HCT116 (cell line): Measurements from ENCODE around the gene KIAA1755. TPM values are rescaled to one million over a fixed set of nuclear protein-coding genes. Genes with fewer than 3 reads are reported as not detected.

Experiments
- ATAC-seq: fragments of 200-7000 bp; cut with Tn5 transposase; 2 replicates; pipeline ENCODE4 v1.9.1; 2020; ENCODE audit warnings: mild to moderate bottlenecking, moderate library complexity
- BruUV-seq: library from RNA; stranded (reverse); fragments of 400-500 nt; replicated peaks from 2 replicates; lab custom pipeline; 2021; lab: Mats Ljungman, UMichigan
- CTCF ChIA-PET: fragments of 300-600 bp; sonication (Branson Sonifier 250); formaldehyde crosslinking; loops from one replicate; lab custom pipeline; 2021; ENCODE audit warnings: antibody characterized with exemption; lab: Charles Lee
- POLR2A ChIA-PET: fragments of 300-600, 350-600 bp; sonication (Branson Sonifier 250); formaldehyde crosslinking; loops from one replicate; lab custom pipeline; 2021; ENCODE audit warnings: antibody characterized with exemption; lab: Charles Lee
- RAD21 ChIA-PET, 2 experiments: fragments of 300-600 bp; sonication (Branson Sonifier 250); formaldehyde crosslinking; loops; one replicate each; lab custom pipeline; 2023; ENCODE audit warnings: low total read pairs in 2 of 2; ENCODE audit not compliant: uncharacterized antibody in 2 of 2, unreplicated experiment in 2 of 2, low non-redundant PET in 1 of 2; lab: Charles Lee
- DNase-seq: peaks from one replicate; pipeline ENCODE4 v3.0.0-alpha.2; 2010; ENCODE audit warnings: low read depth, low spot score
- H2AFZ ChIP-seq: fragments of 200-600 bp; shearing (Covaris generic), sonication (generic); 2 replicates; pipeline ENCODE4 v1.6.1; 2017; ENCODE audit warnings: low read depth, mixed run types, mixed read lengths, antibody characterized with exemption, low read length; ENCODE audit not compliant: poor library complexity, severe bottlenecking
- H3K27ac ChIP-seq: 2 replicates; pipeline ENCODE4 v1.5.1; 2012; ENCODE audit warnings: low read depth, low read length
- H3K27me3 ChIP-seq: fragments of 200-600 bp; sonication (generic); 2 replicates; pipeline ENCODE4 v1.6.1; 2016; ENCODE audit warnings: mixed run types, low read length, mixed read lengths; ENCODE audit not compliant: insufficient read depth
- H3K36me3 ChIP-seq, 2 experiments: fragments of 200-500 bp in 1 of 2; fragments of 200-600 bp in 1 of 2; sonication (Bioruptor generic) in 1 of 2; sonication (generic) in 1 of 2; 2 replicates each; pipeline versions ENCODE4 v1.5.1 to v1.6.1; 2014 to 2016; ENCODE audit warnings: low read length in 2 of 2, inconsistent platforms in 1 of 2, mixed read lengths in 1 of 2, mixed run types in 1 of 2; ENCODE audit not compliant: insufficient read depth in 2 of 2, control insufficient read depth in 1 of 2
- H3K4me1 ChIP-seq, 2 experiments: fragments of 200-600 bp in 1 of 2; sonication (generic) in 1 of 2; 2 replicates each; pipeline versions ENCODE4 v1.5.1 to v1.6.1; 2012 to 2017; ENCODE audit warnings: low read length in 2 of 2, inconsistent platforms in 1 of 2, mild to moderate bottlenecking in 1 of 2, mixed read lengths in 1 of 2, mixed run types in 1 of 2, moderate library complexity in 1 of 2; ENCODE audit not compliant: insufficient read depth in 2 of 2, control insufficient read depth in 1 of 2
- H3K4me2 ChIP-seq: fragments of 200-600 bp; sonication (generic); 2 replicates; pipeline ENCODE4 v1.6.1; 2017; ENCODE audit warnings: mixed run types, low read length, mixed read lengths
- H3K4me3 ChIP-seq, 2 experiments: fragments of 200-600 bp in 1 of 2; sonication (generic) in 1 of 2; replicated peaks in 1 of 2; 2 replicates each; pipeline ENCODE4 v1.5.1; 2011 to 2016; ENCODE audit warnings: low read length in 2 of 2, control low read depth in 1 of 2, low read depth in 1 of 2, mild to moderate bottlenecking in 1 of 2, mixed read lengths in 1 of 2, mixed run types in 1 of 2
- H3K79me2 ChIP-seq: fragments of 200-600 bp; sonication (generic); 2 replicates; pipeline ENCODE4 v1.6.1; 2017; ENCODE audit warnings: mild to moderate bottlenecking, mixed run types, low read length, moderate library complexity, mixed read lengths; ENCODE audit not compliant: insufficient read depth
- H3K9ac ChIP-seq: fragments of 200-600 bp; sonication (generic); 2 replicates; pipeline ENCODE4 v1.6.1; 2016; ENCODE audit warnings: low read length, mixed read lengths
- H3K9me2 ChIP-seq: fragments of 200-600 bp; sonication (generic), shearing (Covaris generic); 2 replicates; pipeline ENCODE4 v1.6.1; 2017; ENCODE audit warnings: mixed run types, mild to moderate bottlenecking, moderate library complexity; ENCODE audit not compliant: insufficient read depth
- H3K9me3 ChIP-seq, 2 experiments: fragments of 200-500 bp in 1 of 2; fragments of 200-600 bp in 1 of 2; sonication (Bioruptor generic) in 1 of 2; sonication (generic) in 1 of 2; 2 replicates each; pipeline ENCODE4 v1.6.1; 2014 to 2017; ENCODE audit warnings: low read length in 2 of 2, mixed read lengths in 2 of 2, inconsistent platforms in 1 of 2, low read depth in 1 of 2, mild to moderate bottlenecking in 1 of 2, mixed run types in 1 of 2, moderate library complexity in 1 of 2; ENCODE audit not compliant: control insufficient read depth in 1 of 2, insufficient read depth in 1 of 2
- H4K20me1 ChIP-seq: fragments of 200-600 bp; sonication (generic), shearing (Covaris generic); 2 replicates; pipeline ENCODE4 v1.6.1; 2017; ENCODE audit warnings: mixed run types, mild to moderate bottlenecking, moderate library complexity; ENCODE audit not compliant: insufficient read depth
- CBX3 ChIP-seq: IDR thresholded peaks from 2 replicates; pipeline ENCODE4 v1.6.1; 2012; ENCODE audit warnings: low read depth
- CEBPB ChIP-seq: IDR thresholded peaks from 2 replicates; pipeline ENCODE4 v1.6.1; 2012; ENCODE audit warnings: low read depth
- FOSL1 ChIP-seq: IDR thresholded peaks from 2 replicates; pipeline ENCODE4 v1.6.1; 2012; ENCODE audit warnings: low read depth
- JUND ChIP-seq: IDR thresholded peaks from 2 replicates; pipeline ENCODE4 v1.6.1; 2012
- RAD21 ChIP-seq: IDR thresholded peaks from 2 replicates; pipeline ENCODE4 v1.6.1; 2012; ENCODE audit warnings: low read depth, mild to moderate bottlenecking
- SP1 ChIP-seq: IDR thresholded peaks from 2 replicates; pipeline ENCODE4 v1.6.1; 2012; ENCODE audit warnings: low read depth
- intact Hi-C: fragments of 100-400 bp; cut with micrococcal nuclease; formaldehyde crosslinking; loops from 2 replicates; pipeline ENCODE4 v1.10.0; 2022
- total RNA-seq: library from RNA; stranded (reverse); gene quantifications from one replicate; pipeline ENCODE4 v1.2.1, GENCODE V29; 2021; ENCODE audit not compliant: unreplicated experiment
- TF ChIP-seq, protein P1 (sequence below): IDR thresholded peaks from 2 replicates; pipeline ENCODE4 v1.6.1; 2011; ENCODE audit warnings: mild to moderate bottlenecking, low read length, moderate library complexity; ENCODE audit not compliant: insufficient replicate concordance; ENCODE audit errors: extremely low read depth
- TF ChIP-seq, protein P2 (sequence below): IDR thresholded peaks from 2 replicates; pipeline ENCODE4 v1.6.1; 2012

KIAA1755 gene
- total RNA-seq, 1 experiment from 2014 or later, result not detected

DNA sequence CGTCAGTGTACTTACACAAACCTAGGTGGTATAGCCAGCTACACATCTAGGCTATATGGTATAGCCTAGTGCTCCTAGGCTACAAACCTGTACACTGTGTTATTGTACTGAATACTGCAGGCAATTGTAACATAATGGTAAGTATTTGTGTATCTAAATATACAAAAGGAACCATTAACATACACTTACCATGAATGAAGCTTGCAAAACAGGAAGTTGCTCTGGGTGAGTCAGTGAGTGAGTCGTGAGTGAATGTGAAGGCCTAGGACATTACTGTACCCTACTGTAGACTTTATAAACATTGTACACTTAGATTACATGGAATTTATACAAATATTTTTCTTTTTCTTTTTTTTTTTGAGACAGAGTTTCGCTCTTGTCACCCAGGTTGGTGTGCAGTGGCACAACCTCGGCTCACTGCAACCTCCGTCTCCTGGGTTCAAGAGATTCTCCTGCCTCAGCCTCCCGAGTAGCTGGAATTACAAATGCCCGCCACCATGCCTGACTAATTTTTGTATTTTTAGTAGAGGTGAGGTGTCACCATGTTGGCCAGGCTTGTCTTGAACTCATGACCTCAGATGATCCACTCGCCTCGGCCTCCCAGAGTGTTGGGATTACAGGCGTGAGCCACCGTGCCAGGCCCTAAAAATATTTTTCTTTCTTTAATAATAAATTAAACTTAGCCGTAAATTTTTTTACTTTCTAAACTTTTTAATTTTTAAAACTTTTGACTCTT lies 15.4 kb upstream of the KIAA1755 start:
- Histone ChIP-seq H3K9me2 (no peaks in the 10 kb centered on the region), H4K20me1 (no peaks in the 10 kb centered on the region), H3K9me3 (no peaks in the 10 kb centered on the region; a peak in 1 of 4 replicates), H3K4me1 (peaks cover 20 to 52% of the 10 kb centered on the region in 2 experiments), H3K4me3 (0 out of 4 replicates have a peak overlapping the region, but pooled peaks of 1 of the 2 experiments have one; percentile 16), H3K36me3 (no peaks in the 10 kb centered on the region), H3K9ac (no peak overlapping the region), H3K27me3 (no peaks in the 10 kb centered on the region), H3K4me2 (peak overlapping the region; percentile 39; the same call in 1 of the 2 replicates), H3K27ac (no peak overlapping the region), H2AFZ (peak overlapping the region; percentile 95), H3K79me2 (no peaks in the 10 kb centered on the region)
- DNase-seq (no peak), ATAC-seq (no peak; the same call in 1 of the 2 replicates)
- ChIA-PET POLR2A (interaction anchor here (0.7 to 1.3 kb wide), 2 partner anchors 13 to 31 kb away, joined by 3 read pairs; no protein-coding TSS in a partner anchor), CTCF (interaction anchor here (1.0 kb wide), 1 partner anchor 29 kb away, joined by 3 read pairs; no protein-coding TSS in a partner anchor), RAD21 (no interaction called here)
- TF ChIP-seq CBX3, result peak; percentile 64; the same call in 1 of the 2 replicates
- TF ChIP-seq, protein P1, sequence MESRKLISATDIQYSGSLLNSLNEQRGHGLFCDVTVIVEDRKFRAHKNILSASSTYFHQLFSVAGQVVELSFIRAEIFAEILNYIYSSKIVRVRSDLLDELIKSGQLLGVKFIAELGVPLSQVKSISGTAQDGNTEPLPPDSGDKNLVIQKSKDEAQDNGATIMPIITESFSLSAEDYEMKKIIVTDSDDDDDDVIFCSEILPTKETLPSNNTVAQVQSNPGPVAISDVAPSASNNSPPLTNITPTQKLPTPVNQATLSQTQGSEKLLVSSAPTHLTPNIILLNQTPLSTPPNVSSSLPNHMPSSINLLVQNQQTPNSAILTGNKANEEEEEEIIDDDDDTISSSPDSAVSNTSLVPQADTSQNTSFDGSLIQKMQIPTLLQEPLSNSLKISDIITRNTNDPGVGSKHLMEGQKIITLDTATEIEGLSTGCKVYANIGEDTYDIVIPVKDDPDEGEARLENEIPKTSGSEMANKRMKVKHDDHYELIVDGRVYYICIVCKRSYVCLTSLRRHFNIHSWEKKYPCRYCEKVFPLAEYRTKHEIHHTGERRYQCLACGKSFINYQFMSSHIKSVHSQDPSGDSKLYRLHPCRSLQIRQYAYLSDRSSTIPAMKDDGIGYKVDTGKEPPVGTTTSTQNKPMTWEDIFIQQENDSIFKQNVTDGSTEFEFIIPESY, result no peak
- TF ChIP-seq, protein P2, sequence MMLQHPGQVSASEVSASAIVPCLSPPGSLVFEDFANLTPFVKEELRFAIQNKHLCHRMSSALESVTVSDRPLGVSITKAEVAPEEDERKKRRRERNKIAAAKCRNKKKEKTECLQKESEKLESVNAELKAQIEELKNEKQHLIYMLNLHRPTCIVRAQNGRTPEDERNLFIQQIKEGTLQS, result no peak
- TF ChIP-seq SP1, result peak; percentile 38; the same call in 1 of the 2 replicates
- TF ChIP-seq CEBPB, result peak; percentile 68
- TF ChIP-seq FOSL1, result peak; percentile 71; the same call in 1 of the 2 replicates
- TF ChIP-seq RAD21, result no peak
- peak; percentile 53; the same call in 1 of the 2 replicates for TF ChIP-seq JUND
- intact Hi-C loops, result no loop called here
- no TSS peak for BruUV-seq
